HL-60/S4 treated with phorbol 12-myristate 13-acetate at 8.2 ng/mL for 4 days and 3 days (cell line): ENCODE data around the gene RIMS4.

Source experiments
- in situ Hi-C: fragments of 300-500 bp; cut with MboI; formaldehyde crosslinking; loops from 2 replicates; pipeline ENCODE4 v1.15.0; 2022; ENCODE audit warnings: low sequenced_read_pairs

The RIMS4 gene

GRCh38 chr20:44796758-44797457, 13.4 kb downstream of the RIMS4 start:
- in situ Hi-C loops = no loop called here

GRCh38 chr20:44796311-44796710, 14.0 kb downstream of the RIMS4 start:
- in situ Hi-C loops = no loop called here

GRCh38 chr20:44795836-44796235, 14.5 kb downstream of the RIMS4 start:
- in situ Hi-C loops = no loop called here

DNA sequence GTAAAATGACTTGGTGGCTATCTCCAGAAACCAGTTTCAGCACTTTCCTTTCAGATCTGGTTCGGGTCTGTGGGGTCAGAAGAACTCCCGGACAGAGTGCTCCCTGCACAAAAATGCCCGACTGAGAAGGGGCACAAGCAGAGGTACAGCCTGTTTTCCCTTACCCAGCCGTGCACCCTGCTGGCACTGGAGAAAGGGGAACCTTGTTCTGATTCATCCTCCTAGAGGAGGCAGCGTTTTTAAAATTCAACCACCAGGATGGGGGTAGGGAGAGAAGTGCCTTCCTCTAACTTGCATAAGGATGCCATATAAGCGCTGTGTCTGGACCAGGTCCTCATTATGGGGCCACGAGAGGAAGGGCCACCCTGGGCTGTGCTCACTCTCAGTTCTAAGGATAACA, 17.6 kb downstream of the RIMS4 start:
- in situ Hi-C loops = no loop called here

- in situ Hi-C loops = no loop called here
Measured at GRCh38 chr20:44790638-44791393, 19.5 kb downstream of the RIMS4 start.

GRCh38 chr20:44788706-44789456, 21.5 kb downstream of the RIMS4 start:
- in situ Hi-C loops = no loop called here

- in situ Hi-C loops = no loop called here
Measured at GRCh38 chr20:44787299-44787698, 23.0 kb downstream of the RIMS4 start.

- in situ Hi-C loops = no loop called here
Measured at GRCh38 chr20:44785768-44786167, 24.6 kb downstream of the RIMS4 start.

- in situ Hi-C loops = no loop called here
Measured at GRCh38 chr20:44784688-44785087, 25.7 kb downstream of the RIMS4 start.

DNA sequence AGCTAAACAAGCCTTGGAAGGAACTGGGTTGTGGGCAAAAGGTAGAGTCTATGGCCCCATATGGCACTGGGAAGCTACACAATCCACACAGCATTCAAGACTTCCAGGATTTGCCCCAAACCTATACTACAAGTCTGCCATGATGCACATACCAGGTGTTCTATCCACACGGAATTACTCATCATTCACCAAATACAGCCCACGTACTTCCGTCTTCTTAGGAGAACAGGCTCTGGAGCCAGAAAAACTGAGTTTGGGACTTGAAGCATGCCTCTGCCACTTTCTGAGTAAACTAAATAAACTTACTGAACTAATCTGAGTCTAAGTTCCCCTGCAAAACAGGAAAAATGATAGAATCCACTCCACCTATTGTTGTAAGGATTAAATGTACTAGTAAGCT, 28.6 kb downstream of the RIMS4 start:
- in situ Hi-C loops = no loop called here

DNA sequence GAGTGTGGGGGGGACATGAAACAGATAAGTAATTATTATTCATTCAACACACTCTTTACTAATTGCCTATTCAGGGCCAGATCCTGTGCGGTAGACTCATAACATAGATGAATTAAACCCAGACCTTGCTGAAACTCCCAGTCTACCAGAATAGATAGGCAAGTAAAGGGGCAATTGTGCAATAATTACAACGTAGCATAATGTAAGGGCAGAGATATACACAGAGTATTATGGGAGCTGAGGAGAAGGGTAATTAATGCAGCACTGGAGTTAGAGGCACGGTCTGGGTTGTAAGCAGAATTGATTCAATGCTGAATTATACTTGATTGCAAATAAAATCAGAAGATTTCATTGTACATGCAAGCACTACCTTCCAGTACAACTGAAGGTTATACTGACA, 29.2 kb downstream of the RIMS4 start:
- in situ Hi-C loops = no loop called here

GRCh38 chr20:44780226-44780625, 30.1 kb downstream of the RIMS4 start:
- in situ Hi-C loops = no loop called here

DNA sequence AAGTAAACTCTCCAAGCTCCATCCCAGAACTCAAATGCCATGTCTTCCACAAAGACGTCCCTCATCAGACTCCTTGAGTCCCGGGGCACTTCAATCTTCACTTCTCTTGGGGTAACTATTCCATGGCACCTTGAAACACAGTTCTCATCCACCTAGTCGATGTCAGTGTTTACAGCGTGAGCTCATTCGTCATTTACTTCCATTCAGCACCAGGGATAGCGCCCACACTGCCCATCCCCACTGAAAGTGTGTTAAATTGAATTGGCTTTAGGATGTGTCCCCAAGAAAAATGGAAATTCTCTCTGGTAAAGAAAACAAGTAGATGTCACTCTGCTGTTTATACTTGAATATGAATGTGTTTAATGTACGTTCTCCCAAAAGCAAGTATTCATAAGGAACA, 33.4 kb downstream of the RIMS4 start:
- in situ Hi-C loops = no loop called here

DNA sequence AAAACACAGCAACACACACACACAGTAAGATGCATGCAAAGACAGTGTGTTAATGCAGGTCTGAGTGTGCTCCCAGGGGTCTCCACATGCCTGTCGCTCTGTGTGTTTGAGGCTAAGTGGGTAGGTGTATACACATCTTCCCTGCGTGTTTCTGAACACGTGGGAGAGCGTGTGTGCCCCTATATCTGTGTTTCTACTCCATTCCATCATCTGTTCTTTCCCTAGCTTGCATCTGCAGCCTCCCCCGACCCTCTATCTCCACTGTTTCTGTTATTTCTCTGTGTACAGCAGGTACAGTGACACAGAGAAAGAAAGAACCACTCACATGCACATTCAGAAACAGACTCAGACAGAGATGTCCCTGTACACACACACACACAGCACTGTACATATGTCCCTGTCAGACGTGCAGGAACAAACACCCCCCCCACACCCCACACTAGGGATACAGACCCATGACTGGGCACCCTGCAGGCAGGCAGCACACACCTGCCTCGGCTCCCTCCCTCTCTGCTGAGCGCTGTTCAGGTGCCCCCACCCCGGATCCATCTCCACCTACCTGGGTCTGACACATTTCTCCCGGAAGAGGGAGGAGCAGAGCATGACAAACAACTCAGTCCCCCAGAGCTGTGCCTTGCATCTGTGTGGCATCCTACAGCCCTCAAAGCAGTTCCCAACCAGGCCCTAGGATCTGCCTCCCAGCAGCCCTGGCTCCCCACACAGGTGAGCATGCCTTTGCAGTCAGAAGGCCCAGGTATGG, 37.1 kb downstream of the RIMS4 start:
- in situ Hi-C loops = no loop called here

GRCh38 chr20:44772636-44773035, 37.7 kb downstream of the RIMS4 start:
- in situ Hi-C loops = no loop called here

- in situ Hi-C loops = no loop called here
Measured at GRCh38 chr20:44771172-44771535, 39.2 kb downstream of the RIMS4 start.

GRCh38 chr20:44770484-44771171, 39.7 kb downstream of the RIMS4 start:
- in situ Hi-C loops = no loop called here

GRCh38 chr20:44769481-44769863, 40.9 kb downstream of the RIMS4 start:
- in situ Hi-C loops = no loop called here

- in situ Hi-C loops = no loop called here
Measured at GRCh38 chr20:44768854-44769480, 41.4 kb downstream of the RIMS4 start.

DNA sequence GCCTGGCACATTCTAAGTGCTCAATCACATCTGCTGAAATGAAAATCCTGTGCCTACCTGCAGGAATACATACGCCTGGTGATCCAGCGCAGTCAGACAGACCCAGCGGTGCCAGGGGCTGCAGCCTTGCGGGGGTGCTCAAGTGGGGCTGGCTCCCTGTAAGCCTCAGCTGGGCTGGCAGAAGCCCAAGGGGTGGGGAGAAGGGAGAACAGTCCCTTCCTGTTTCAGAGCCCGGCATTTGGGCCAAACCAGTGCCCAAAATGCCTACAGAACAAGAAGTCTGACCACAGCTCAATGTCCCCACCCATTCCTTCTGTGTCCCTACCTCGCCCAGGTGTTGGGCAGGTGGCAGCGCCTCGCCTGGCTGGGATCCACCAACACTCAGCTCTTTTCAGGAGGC, 42.1 kb downstream of the RIMS4 start:
- in situ Hi-C loops = no loop called here
